ENCODE measurements around the gene PCSK7.

PCSK7 gene

DNA sequence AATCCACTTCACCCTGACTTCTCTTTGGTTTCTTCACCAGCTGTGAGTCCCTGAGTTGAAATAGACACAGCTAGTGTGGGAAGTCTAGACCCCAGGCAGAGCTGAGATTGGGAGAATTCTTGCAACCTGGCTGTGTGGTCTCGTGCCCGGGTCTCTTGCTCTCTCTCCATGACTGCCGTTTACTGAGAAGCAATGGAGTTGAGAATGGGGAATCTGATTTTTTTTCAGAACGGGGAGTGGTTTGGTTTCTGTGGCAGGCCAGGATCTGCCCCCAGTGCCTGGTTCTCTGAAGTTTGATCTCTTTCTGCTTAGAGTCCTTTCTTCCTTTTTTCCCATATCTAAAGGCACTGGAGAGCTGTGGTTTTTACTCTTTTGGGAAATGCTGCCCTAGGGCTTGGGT, 51.9 kb downstream of the PCSK7 start:
- TF ChIP-seq SUZ12 (IDR thresholded peaks at IDR 0.05) (no peak), ZNF384 (IDR thresholded peaks at IDR 0.05) (no peak), LEF1 (IDR thresholded peaks at IDR 0.05; ENCODE audit: borderline replicate concordance) (no peak), FOXK2 (IDR thresholded peaks at IDR 0.05) (no peak), SP1 (IDR thresholded peaks at IDR 0.05) (no peak), ARNT (IDR thresholded peaks at IDR 0.05) (no peak), FOXA1 (IDR thresholded peaks at IDR 0.05) (no peak), FOXM1 (IDR thresholded peaks at IDR 0.05; ENCODE audit: borderline replicate concordance) (no peak)
- POLR2A ChIA-PET = interaction anchor here (1.6 to 6.1 kb wide), 3 partner anchors 13 to 52 kb away, joined by 5 to 58 read pairs (median 7); partner anchors contain the start of genes PAFAH1B2, PCSK7 and RNF214
- DNase-seq (ENCODE audit: extremely low spot score) = peak; percentile 9
- CTCF ChIA-PET = interaction anchor here (0.6 to 2.2 kb wide), 6 partner anchors 23 to 344 kb away, joined by 3 to 10 read pairs (median 4); no protein-coding TSS in a partner anchor

DNA sequence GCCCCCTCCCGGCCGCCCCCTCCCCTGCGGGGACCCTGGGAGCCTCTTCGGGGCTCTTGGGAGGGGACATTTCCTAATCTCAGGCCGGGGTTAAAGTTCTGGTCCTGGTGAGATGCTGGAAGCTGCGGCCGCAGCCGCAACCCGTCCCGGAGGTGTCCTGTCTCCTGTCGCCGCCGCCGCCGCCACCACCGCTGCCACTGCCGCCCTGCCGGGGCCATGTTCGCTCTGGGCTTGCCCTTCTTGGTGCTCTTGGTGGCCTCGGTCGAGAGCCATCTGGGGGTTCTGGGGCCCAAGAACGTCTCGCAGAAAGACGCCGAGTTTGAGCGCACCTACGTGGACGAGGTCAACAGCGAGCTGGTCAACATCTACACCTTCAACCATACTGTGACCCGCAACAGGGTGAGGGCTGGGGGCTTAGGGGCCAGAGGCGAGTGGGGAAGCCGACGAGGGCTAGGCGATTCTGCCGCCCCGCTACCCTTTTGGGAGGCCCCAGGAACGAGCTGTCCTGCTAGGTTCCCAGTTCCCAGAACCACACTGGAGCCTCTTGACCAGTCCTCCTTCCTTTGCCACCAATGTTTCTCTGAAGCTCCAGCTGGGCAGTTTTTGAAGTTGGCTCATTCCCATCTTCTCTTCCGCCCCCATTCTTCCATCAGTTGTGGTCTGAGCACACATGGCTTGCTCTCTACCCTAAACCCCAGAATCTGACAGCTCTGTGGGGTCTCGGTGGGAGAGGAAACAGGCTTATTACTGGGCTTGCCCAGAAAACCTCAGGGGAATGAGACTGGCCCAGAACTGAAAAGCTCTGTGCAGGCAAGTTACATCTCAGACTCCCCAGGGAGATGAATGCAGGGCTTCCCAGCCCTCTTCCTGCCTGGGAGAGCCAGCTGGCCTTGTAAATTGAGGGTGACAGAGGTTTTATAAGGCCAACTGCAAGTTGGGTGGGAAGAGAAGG, 52.5 kb downstream of the PCSK7 start:
- ChIA-PET CTCF (interaction anchor here (0.8 to 1.8 kb wide), 5 partner anchors 24 to 344 kb away, joined by 3 to 6 read pairs (median 4); partner anchors contain the start of gene PCSK7), POLR2A (interaction anchor here (0.8 to 6.1 kb wide), 5 partner anchors 10 to 53 kb away, joined by 3 to 58 read pairs (median 5); partner anchors contain the start of genes PAFAH1B2, PCSK7 and RNF214)
- peak; percentile 34 for DNase-seq (ENCODE audit: extremely low spot score)
- no peak for TF ChIP-seq SUZ12 (IDR thresholded peaks at IDR 0.05)
- TF ChIP-seq ZNF384 (IDR thresholded peaks at IDR 0.05) = no peak
- TF ChIP-seq, protein P1, sequence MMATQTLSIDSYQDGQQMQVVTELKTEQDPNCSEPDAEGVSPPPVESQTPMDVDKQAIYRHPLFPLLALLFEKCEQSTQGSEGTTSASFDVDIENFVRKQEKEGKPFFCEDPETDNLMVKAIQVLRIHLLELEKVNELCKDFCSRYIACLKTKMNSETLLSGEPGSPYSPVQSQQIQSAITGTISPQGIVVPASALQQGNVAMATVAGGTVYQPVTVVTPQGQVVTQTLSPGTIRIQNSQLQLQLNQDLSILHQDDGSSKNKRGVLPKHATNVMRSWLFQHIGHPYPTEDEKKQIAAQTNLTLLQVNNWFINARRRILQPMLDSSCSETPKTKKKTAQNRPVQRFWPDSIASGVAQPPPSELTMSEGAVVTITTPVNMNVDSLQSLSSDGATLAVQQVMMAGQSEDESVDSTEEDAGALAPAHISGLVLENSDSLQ (IDR thresholded peaks at IDR 0.05) = no peak
- no peak for TF ChIP-seq FOXA1 (IDR thresholded peaks at IDR 0.05)

DNA sequence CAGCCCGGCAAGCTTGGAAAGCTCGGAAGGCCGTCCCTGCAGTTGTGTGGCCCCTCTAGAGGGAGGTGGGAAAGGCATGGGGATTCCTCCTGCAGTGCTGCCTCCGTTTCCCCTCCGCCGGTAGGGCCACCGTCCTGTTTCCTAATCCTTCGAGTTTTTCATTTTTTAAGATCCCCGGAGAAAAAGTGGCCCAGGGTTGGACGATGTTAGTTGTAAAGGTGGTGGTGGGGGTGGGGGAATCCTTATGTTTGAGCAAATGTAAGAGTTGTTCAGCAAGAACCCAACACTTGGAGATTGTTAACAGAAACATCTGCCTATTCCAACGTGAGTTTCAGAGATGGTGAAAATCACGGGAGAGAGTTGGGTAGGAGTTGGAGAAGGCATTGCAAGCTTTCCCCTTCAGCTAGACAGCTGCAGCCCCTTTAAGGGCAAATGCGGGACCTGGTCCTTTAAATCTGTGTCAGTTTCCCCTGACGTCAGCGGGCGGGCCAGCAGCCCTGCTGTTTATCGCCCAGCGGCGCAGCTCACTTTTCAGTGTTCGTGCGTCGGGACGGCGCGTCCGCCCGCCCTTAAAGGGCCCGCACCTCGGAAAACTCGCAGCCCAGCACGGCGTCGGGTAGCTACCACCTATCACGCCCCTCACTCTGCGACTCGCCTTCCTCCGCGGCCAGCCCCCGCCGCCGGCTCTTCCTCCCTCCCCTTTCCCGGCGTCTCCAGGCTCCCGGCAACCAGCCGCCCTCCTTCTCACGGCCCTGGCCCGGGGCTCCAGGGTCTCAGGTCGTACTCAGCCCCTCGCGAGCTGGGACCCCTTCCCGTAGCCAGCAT, 53.5 kb downstream of the PCSK7 start, which contains the start of gene SIDT2:
Gene SIDT2, plus strand, starts transcription at position 534 of the 825 bp plus-strand sequence. CDS start 521 bp downstream, outside the sequence.
- CTCF ChIA-PET = interaction anchor here (0.7 to 1.8 kb wide), 4 partner anchors 48 to 389 kb away, joined by 3 to 6 read pairs (median 4); partner anchors contain the start of gene PCSK7
- peak; percentile 80 for TF ChIP-seq FOXM1 (IDR thresholded peaks at IDR 0.05; ENCODE audit: borderline replicate concordance)
- no peak for TF ChIP-seq FOXK2 (IDR thresholded peaks at IDR 0.05)
- no peak for TF ChIP-seq SUZ12 (IDR thresholded peaks at IDR 0.05)
- no peak for TF ChIP-seq HDGF (IDR thresholded peaks at IDR 0.05; ENCODE audit: borderline replicate concordance)
- peak; percentile 48; the same call in 1 of the 2 replicates for TF ChIP-seq ARNT (IDR thresholded peaks at IDR 0.05)
- TF ChIP-seq, protein P1 (IDR thresholded peaks at IDR 0.05) = peak; percentile 67
- POLR2A ChIA-PET = interaction anchor here (0.8 to 6.1 kb wide), 6 partner anchors 9 to 53 kb away, joined by 3 to 58 read pairs (median 4); partner anchors contain the start of genes PAFAH1B2 and PCSK7
- peak; percentile 91 for DNase-seq (ENCODE audit: extremely low spot score)

DNA sequence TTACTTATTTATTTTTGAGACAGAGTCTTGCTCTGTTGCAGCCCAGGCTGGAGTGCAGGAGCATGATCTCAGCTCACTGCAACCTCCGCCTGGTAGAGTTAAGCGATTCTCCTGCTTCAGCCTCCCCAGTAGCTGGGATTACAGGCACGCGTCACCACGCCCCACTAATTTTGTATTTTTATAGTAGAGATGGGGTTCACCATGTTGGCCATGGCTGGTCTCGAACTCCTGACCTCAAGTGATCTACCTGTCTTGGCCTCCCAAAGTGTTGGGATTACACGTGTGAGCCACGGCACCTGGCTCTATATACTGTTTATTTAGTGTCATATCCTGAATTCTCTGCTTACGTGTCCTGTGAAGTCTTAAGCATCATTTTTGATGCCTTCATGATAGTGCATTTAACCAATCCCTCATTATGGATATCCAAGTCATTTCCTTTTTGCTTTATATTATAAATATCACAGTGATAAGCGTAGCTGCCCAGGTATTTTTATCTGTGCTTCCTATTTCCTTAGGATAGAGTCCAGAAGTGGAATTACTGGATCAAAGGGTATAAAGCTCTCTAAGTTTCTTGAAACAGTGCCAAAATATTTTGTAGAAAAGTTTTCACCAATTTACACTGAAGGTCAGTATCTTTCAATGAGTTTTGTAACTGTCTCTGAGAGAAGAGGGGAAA, 54.2 kb downstream of the PCSK7 start:
- POLR2A ChIA-PET = interaction anchor here (0.8 to 6.1 kb wide), 3 partner anchors 33 to 54 kb away, joined by 3 to 58 read pairs (median 5); partner anchors contain the start of genes PAFAH1B2 and PCSK7
- no peak for DNase-seq (ENCODE audit: extremely low spot score)
- TF ChIP-seq SUZ12 (IDR thresholded peaks at IDR 0.05) (no peak), LEF1 (IDR thresholded peaks at IDR 0.05; ENCODE audit: borderline replicate concordance) (no peak), L3MBTL2 (conservative IDR thresholded peaks at IDR 0.05) (no peak), ZNF384 (IDR thresholded peaks at IDR 0.05) (no peak), FOXM1 (IDR thresholded peaks at IDR 0.05; ENCODE audit: borderline replicate concordance) (no peak), FOXA1 (IDR thresholded peaks at IDR 0.05) (no peak), NFRKB (IDR thresholded peaks at IDR 0.05) (no peak)
- CTCF ChIA-PET = interaction anchor here (0.7 to 1.5 kb wide), 3 partner anchors 49 to 388 kb away, joined by 3 to 6 read pairs (median 4); partner anchors contain the start of gene PCSK7

DNA sequence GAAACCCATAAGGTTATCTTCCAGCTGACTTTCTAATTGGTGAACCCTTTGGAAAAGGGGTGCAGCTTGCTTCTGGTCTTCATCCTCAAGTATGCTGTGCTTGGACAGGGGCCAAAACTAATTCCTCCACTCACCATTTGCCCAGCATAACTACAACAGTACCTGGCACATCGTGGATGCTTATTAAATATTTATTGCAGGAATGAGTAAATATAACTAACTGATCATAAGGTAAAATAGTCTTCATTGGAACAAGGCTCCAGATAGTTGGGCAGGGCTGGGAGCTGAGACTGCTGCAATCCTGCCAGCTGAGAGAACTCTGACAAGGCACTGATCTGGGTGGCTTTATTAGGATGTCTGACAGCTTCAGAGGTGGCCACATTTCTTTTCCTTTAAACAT, 55.7 kb downstream of the PCSK7 start:
- POLR2A ChIA-PET = interaction anchor here (1.6 kb wide), 1 partner anchor 32 kb away, joined by 11 read pairs; the partner anchor contains the start of gene PAFAH1B2
- CTCF ChIA-PET = no interaction called here
- no peak for DNase-seq (ENCODE audit: extremely low spot score)
- TF ChIP-seq SP1 (IDR thresholded peaks at IDR 0.05) = no peak
- TF ChIP-seq ELF4 (IDR thresholded peaks at IDR 0.05) = no peak
- no peak for TF ChIP-seq FOXM1 (IDR thresholded peaks at IDR 0.05; ENCODE audit: borderline replicate concordance)
- no peak for TF ChIP-seq TARDBP (IDR thresholded peaks at IDR 0.05)
- no peak for TF ChIP-seq CTBP1 (IDR thresholded peaks at IDR 0.05; ENCODE audit: borderline replicate concordance)
- TF ChIP-seq FOXA1 (IDR thresholded peaks at IDR 0.05) = no peak
- TF ChIP-seq BHLHE40 (IDR thresholded peaks at IDR 0.05; ENCODE audit: borderline replicate concordance) = no peak
- TF ChIP-seq L3MBTL2 (conservative IDR thresholded peaks at IDR 0.05) = no peak
- no peak for TF ChIP-seq FOXK2 (IDR thresholded peaks at IDR 0.05)
- no peak for TF ChIP-seq HDGF (IDR thresholded peaks at IDR 0.05; ENCODE audit: borderline replicate concordance)
- no peak for TF ChIP-seq SUZ12 (IDR thresholded peaks at IDR 0.05)
- TF ChIP-seq LEF1 (IDR thresholded peaks at IDR 0.05; ENCODE audit: borderline replicate concordance) = no peak
- TF ChIP-seq ZNF384 (IDR thresholded peaks at IDR 0.05) = no peak
- TF ChIP-seq NFRKB (IDR thresholded peaks at IDR 0.05) = no peak
- no peak for TF ChIP-seq ARNT (IDR thresholded peaks at IDR 0.05)
- TF ChIP-seq, protein P1 (IDR thresholded peaks at IDR 0.05) = no peak
